ENCODE measurements around the gene ADCY2. TPM values are rescaled to one million over a fixed set of nuclear protein-coding genes. Genes with fewer than 3 reads are reported as not detected.

The ADCY2 gene
- total and polyA plus RNA-seq, 4 donors: 25.4 to 145 (median 71.1) TPM

DNA sequence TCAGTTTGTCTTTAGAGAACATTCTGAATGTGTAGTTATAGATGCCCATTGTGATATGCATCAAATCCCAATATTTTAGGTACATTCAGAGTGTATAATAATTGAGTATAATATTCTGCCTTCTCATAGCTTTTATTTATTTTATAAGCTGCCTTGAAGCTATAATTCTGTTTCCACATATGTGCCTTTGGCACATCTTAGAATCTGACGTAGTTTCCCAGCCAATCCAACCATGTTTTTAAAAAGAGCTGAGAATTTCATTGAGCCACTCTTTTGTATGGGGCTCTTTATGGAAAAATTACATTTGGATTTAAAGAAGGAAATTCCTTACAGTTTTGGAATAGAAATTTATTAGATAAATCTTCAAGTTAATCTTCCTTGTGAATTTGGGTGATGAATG is 65.4 kb downstream of the ADCY2 start:
- Histone ChIP-seq H3K4me3 (ENCODE audit: low read depth, low read length) (no peak overlapping the region), H3K9me3 (ENCODE audit: control insufficient read depth, insufficient read depth, low read length) (no peaks in the 10 kb centered on the region), H3K27ac (ENCODE audit: low read depth, low read length) (no peak overlapping the region), H3K27me3 (ENCODE audit: control insufficient read depth, insufficient read depth, low read length) (no peaks in the 10 kb centered on the region), H3K36me3 (ENCODE audit: control insufficient read depth, insufficient read depth, low read length) (no peaks in the 10 kb centered on the region), H3K4me1 (ENCODE audit: control insufficient read depth, insufficient read depth, low read length) (no peaks in the 10 kb centered on the region)
- no CpG with 5 or more reads among the region's 1 CpG for WGBS (ENCODE audit: insufficient coverage)
- peak in 1 of 6 donors; percentile 81 for DNase-seq (ENCODE audit: low read depth in 4 of 6, low spot score in 6 of 6)

GRCh38 chr5:7462758-7463157 is 66.8 kb downstream of the ADCY2 start:
- WGBS (ENCODE audit: insufficient coverage): 38% methylated on average over 1 of the region's 1 CpG
- no peaks in the 10 kb centered on the region for H3K27me3 ChIP-seq (ENCODE audit: control insufficient read depth, insufficient read depth, low read length)

GRCh38 chr5:7464182-7464581 is 68.2 kb downstream of the ADCY2 start:
- no peak overlapping the region for H3K27ac ChIP-seq (ENCODE audit: low read depth, low read length)
- no peaks in the 10 kb centered on the region for H3K36me3 ChIP-seq (ENCODE audit: control insufficient read depth, insufficient read depth, low read length)
- no peak overlapping the region for H3K4me3 ChIP-seq (ENCODE audit: low read depth, low read length)
- DNase-seq (ENCODE audit: low read depth in 4 of 6, low spot score in 6 of 6): no peak
- peaks cover 3% of the 10 kb centered on the region for H3K4me1 ChIP-seq (ENCODE audit: control insufficient read depth, insufficient read depth, low read length)
- 100% methylated on average over 2 of the region's 3 CpGs for WGBS (ENCODE audit: insufficient coverage)
- H3K27me3 ChIP-seq (ENCODE audit: control insufficient read depth, insufficient read depth, low read length): no peaks in the 10 kb centered on the region
- no peaks in the 10 kb centered on the region for H3K9me3 ChIP-seq (ENCODE audit: control insufficient read depth, insufficient read depth, low read length)

More at GRCh38 chr5:7462758-7463157, 66.8 kb downstream of the ADCY2 start:
- no peak overlapping the region for H3K27ac ChIP-seq (ENCODE audit: low read depth, low read length)
- H3K36me3 ChIP-seq (ENCODE audit: control insufficient read depth, insufficient read depth, low read length): no peaks in the 10 kb centered on the region
- H3K9me3 ChIP-seq (ENCODE audit: control insufficient read depth, insufficient read depth, low read length): no peaks in the 10 kb centered on the region
- DNase-seq (ENCODE audit: low read depth in 4 of 6, low spot score in 6 of 6): no peak
- H3K4me3 ChIP-seq (ENCODE audit: low read depth, low read length): no peak overlapping the region
- H3K4me1 ChIP-seq (ENCODE audit: control insufficient read depth, insufficient read depth, low read length): peaks cover 3% of the 10 kb centered on the region

DNA sequence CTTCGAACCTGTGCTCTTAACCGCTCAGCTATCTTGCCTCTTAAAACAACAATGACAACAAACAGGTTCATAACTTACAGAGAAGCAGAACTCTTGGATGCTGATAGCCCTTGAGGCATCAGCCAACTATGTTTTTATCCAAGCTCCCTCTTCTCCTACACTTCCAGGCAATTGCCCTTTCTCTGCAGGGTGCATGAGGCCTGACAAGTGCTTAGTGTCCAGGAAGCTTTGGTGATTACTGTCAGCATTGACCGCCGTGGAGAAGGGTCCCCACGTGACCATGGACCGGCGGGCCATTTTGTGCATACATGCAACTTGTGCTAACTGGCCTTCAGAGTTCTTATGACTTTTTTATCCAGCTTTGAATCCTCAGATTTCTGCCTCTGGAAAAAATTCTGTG is 71.2 kb downstream of the ADCY2 start:
- WGBS (ENCODE audit: insufficient coverage): 76% methylated on average over 4 of the region's 7 CpGs
- Histone ChIP-seq H3K36me3 (ENCODE audit: control insufficient read depth, insufficient read depth, low read length) (no peaks in the 10 kb centered on the region), H3K27ac (ENCODE audit: low read depth, low read length) (no peak overlapping the region), H3K27me3 (ENCODE audit: control insufficient read depth, insufficient read depth, low read length) (no peaks in the 10 kb centered on the region), H3K9me3 (ENCODE audit: control insufficient read depth, insufficient read depth, low read length) (peaks cover under 1% of the 10 kb centered on the region), H3K4me3 (ENCODE audit: low read depth, low read length) (no peak overlapping the region), H3K4me1 (ENCODE audit: control insufficient read depth, insufficient read depth, low read length) (peaks cover 3% of the 10 kb centered on the region)
- DNase-seq (ENCODE audit: low read depth in 4 of 6, low spot score in 6 of 6): no peak

GRCh38 chr5:7468742-7469141 is 72.8 kb downstream of the ADCY2 start:
- Histone ChIP-seq H3K9me3 (ENCODE audit: control insufficient read depth, insufficient read depth, low read length) (peaks cover 3% of the 10 kb centered on the region), H3K27ac (ENCODE audit: low read depth, low read length) (no peak overlapping the region), H3K4me3 (ENCODE audit: low read depth, low read length) (no peak overlapping the region), H3K4me1 (ENCODE audit: control insufficient read depth, insufficient read depth, low read length) (peaks cover 3% of the 10 kb centered on the region), H3K36me3 (ENCODE audit: control insufficient read depth, insufficient read depth, low read length) (no peaks in the 10 kb centered on the region), H3K27me3 (ENCODE audit: control insufficient read depth, insufficient read depth, low read length) (no peaks in the 10 kb centered on the region)
- no peak for DNase-seq (ENCODE audit: low read depth in 4 of 6, low spot score in 6 of 6)
- WGBS (ENCODE audit: insufficient coverage): no CpG with 5 or more reads among the region's 2 CpGs

GRCh38 chr5:7471710-7472109 is 75.8 kb downstream of the ADCY2 start:
- Histone ChIP-seq H3K4me1 (ENCODE audit: control insufficient read depth, insufficient read depth, low read length) (peaks cover 8% of the 10 kb centered on the region), H3K4me3 (ENCODE audit: low read depth, low read length) (no peak overlapping the region), H3K36me3 (ENCODE audit: control insufficient read depth, insufficient read depth, low read length) (no peaks in the 10 kb centered on the region), H3K9me3 (ENCODE audit: control insufficient read depth, insufficient read depth, low read length) (peaks cover 3% of the 10 kb centered on the region), H3K27ac (ENCODE audit: low read depth, low read length) (no peak overlapping the region), H3K27me3 (ENCODE audit: control insufficient read depth, insufficient read depth, low read length) (no peaks in the 10 kb centered on the region)
- no peak for DNase-seq (ENCODE audit: low read depth in 4 of 6, low spot score in 6 of 6)
- no CpG with 5 or more reads among the region's 1 CpG for WGBS (ENCODE audit: insufficient coverage)

- peaks cover 3% of the 10 kb centered on the region for H3K9me3 ChIP-seq (ENCODE audit: control insufficient read depth, insufficient read depth, low read length)
- no peaks in the 10 kb centered on the region for H3K27me3 ChIP-seq (ENCODE audit: control insufficient read depth, insufficient read depth, low read length)
- H3K4me1 ChIP-seq (ENCODE audit: control insufficient read depth, insufficient read depth, low read length): peaks cover 4% of the 10 kb centered on the region
- H3K27ac ChIP-seq (ENCODE audit: low read depth, low read length): no peak overlapping the region
- DNase-seq (ENCODE audit: low read depth in 4 of 6, low spot score in 6 of 6): no peak
- H3K36me3 ChIP-seq (ENCODE audit: control insufficient read depth, insufficient read depth, low read length): no peaks in the 10 kb centered on the region
- 96% methylated on average over 2 of the region's 2 CpGs for WGBS (ENCODE audit: insufficient coverage)
- H3K4me3 ChIP-seq (ENCODE audit: low read depth, low read length): no peak overlapping the region
Measured at GRCh38 chr5:7473115-7473514, 77.2 kb downstream of the ADCY2 start.

GRCh38 chr5:7473668-7474215 is 77.8 kb downstream of the ADCY2 start:
- Histone ChIP-seq H3K27ac (ENCODE audit: low read depth, low read length) (no peak overlapping the region), H3K9me3 (ENCODE audit: control insufficient read depth, insufficient read depth, low read length) (peaks cover 3% of the 10 kb centered on the region), H3K4me1 (ENCODE audit: control insufficient read depth, insufficient read depth, low read length) (peaks cover 4% of the 10 kb centered on the region), H3K36me3 (ENCODE audit: control insufficient read depth, insufficient read depth, low read length) (no peaks in the 10 kb centered on the region), H3K4me3 (ENCODE audit: low read depth, low read length) (no peak overlapping the region), H3K27me3 (ENCODE audit: control insufficient read depth, insufficient read depth, low read length) (no peaks in the 10 kb centered on the region)
- no peak for DNase-seq (ENCODE audit: low read depth in 4 of 6, low spot score in 6 of 6)
- 62% methylated on average over 1 of the region's 1 CpG for WGBS (ENCODE audit: insufficient coverage)

- DNase-seq (ENCODE audit: low read depth in 4 of 6, low spot score in 6 of 6): no peak
- Histone ChIP-seq H3K4me1 (ENCODE audit: control insufficient read depth, insufficient read depth, low read length) (peaks cover 4% of the 10 kb centered on the region), H3K9me3 (ENCODE audit: control insufficient read depth, insufficient read depth, low read length) (peaks cover 3% of the 10 kb centered on the region), H3K36me3 (ENCODE audit: control insufficient read depth, insufficient read depth, low read length) (no peaks in the 10 kb centered on the region), H3K27me3 (ENCODE audit: control insufficient read depth, insufficient read depth, low read length) (no peaks in the 10 kb centered on the region), H3K27ac (ENCODE audit: low read depth, low read length) (no peak overlapping the region), H3K4me3 (ENCODE audit: low read depth, low read length) (no peak overlapping the region)
- 93% methylated on average over 12 of the region's 12 CpGs for WGBS (ENCODE audit: insufficient coverage)
Measured at GRCh38 chr5:7474821-7475403, 79.0 kb downstream of the ADCY2 start.

DNA sequence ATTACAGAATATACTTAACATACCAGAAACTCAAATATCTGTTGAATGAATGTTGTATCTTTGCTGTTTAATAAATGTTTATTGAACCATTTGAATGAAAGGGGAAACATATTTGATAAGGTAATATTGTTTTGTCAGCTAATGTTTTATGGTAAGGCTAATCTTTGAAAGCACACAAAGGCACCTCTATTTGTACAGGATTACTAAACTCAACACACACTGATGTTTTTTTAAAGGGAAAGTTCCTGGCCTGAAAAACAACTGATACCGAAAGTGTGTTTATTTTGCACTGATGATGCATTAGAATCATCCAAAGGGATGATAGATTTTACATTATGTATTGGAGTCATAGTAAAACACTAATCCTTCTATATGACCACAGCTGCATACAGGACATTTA is 82.5 kb downstream of the ADCY2 start:
- peaks cover 1% of the 10 kb centered on the region for H3K9me3 ChIP-seq (ENCODE audit: control insufficient read depth, insufficient read depth, low read length)
- H3K27me3 ChIP-seq (ENCODE audit: control insufficient read depth, insufficient read depth, low read length): no peaks in the 10 kb centered on the region
- no CpG with 5 or more reads among the region's 1 CpG for WGBS (ENCODE audit: insufficient coverage)
- no peak for DNase-seq (ENCODE audit: low read depth in 4 of 6, low spot score in 6 of 6)
- peaks cover 4% of the 10 kb centered on the region for H3K4me1 ChIP-seq (ENCODE audit: control insufficient read depth, insufficient read depth, low read length)
- no peak overlapping the region for H3K4me3 ChIP-seq (ENCODE audit: low read depth, low read length)
- H3K27ac ChIP-seq (ENCODE audit: low read depth, low read length): no peak overlapping the region
- H3K36me3 ChIP-seq (ENCODE audit: control insufficient read depth, insufficient read depth, low read length): no peaks in the 10 kb centered on the region
